ENCODE measurements around the gene AMBRA1. TPM values are rescaled to one million over a fixed set of nuclear protein-coding genes. Genes with fewer than 3 reads are reported as not detected.
"Not testable (repeated sequence)": the region's sequence is repeated elsewhere in the genome, so short reads cannot be mapped to it uniquely, and the experiment has no call there.

Gene AMBRA1
- total RNA-seq, 1 donor from 2014 or later = 27.8 TPM

GRCh38 chr11:46381048-46381818 is 212.6 kb downstream of the AMBRA1 start, which contains the start of gene MDK:
MDK (plus strand) TSS chr11:46381669; CDS start chr11:46382058, 389 bp downstream.
- DNase-seq = peak; percentile 76

GRCh38 chr11:46380340-46381047 is 213.3 kb downstream of the AMBRA1 start:
- DNase-seq = peak; percentile 73

- peak; percentile 60 for DNase-seq
Observed at GRCh38 chr11:46379482-46380293, 214.1 kb downstream of the AMBRA1 start.

DNA sequence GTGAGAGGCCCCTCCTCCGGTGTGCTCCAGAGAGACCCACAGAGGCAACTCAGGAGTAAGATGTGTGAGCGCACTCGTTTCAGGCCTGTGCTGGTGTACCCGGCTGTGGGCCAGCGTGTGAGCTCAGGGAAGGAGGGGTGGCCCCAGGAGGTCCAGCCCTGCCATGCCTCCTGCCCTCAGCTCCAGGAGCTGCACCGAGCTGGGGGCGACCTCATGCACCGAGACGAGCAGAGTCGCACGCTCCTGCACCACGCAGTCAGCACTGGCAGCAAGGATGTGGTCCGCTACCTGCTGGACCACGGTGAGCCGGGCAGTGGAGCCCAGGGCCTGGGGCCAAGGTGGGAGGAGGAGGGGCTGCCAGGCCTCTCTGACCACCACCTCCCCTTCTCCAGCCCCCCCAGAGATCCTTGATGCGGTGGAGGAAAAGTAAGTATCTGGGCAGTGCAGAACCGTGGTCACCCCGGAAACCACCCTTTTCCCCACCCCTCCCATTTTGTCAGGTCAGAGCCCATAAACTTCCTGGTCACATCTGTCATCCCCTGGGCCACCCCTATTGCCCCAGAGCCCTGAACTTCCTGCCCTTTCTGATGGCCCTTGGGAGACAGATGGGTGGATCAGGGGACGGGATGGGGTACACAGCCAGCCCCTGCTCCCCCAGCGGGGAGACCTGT is 214.9 kb downstream of the AMBRA1 start:
- no peak for DNase-seq

DNA sequence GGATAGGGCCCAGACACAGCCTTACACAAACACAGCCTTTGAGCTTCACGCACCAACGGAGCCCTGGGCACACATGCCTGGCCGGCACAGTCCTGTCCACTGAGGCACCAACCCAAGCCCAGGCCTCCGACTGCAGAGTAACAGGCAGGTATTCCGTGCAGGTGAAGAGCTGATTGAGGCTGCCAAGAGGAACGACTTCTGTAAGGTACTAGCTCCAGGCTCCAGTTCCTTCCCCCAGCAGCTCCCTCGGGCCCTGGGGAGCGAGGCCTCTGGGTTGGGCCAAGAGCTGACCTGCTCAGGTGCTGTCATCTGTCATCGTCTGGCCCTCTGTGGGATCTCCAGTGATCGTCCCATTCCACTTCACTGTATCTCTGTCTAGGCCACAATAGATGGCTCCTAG is 215.5 kb downstream of the AMBRA1 start:
- DNase-seq = no peak

GRCh38 chr11:46377831-46378230 is 216.0 kb downstream of the AMBRA1 start:
- DNase-seq = no peak

- DNase-seq = no peak
Observed at GRCh38 chr11:46377290-46377689, 216.5 kb downstream of the AMBRA1 start.

DNA sequence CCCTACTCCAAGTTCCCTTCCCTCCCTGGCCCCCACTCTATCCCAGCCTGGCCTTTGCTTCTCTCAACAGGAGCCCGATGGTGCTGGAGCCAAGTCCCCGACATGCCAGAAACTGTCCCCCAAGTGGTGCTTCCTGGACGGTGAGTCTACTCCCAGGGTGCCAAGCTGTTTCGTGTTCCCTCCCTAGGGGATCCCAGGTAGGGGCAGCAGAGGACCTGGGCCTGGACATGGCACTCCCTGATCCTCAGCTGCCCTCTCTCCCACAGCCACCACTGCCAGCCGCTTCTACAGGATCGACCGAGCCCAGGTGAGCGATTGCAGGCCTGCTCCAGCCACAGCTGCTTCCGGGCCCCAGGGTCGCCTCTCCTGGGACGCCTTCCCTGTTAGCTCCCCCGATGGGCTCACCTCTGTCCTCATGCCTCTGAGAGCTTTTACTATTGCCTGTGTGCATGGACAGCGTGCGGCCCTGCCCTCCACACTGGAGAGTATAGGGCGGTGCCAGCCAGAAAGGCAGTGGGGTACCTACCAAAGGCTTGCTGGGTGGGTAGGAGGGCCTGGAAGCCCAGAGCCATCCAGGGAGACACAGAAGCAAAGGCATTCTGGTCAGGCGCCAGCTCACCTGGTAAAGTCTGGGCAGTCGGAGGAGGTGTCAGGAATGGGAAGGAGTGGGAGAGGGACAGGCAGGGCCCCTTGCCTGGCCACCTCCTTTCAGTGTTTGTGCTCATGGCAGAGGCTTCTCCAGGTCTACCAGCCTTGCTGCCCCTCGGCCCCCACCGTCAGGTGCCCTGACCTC is 217.4 kb downstream of the AMBRA1 start:
- DNase-seq = no peak

GRCh38 chr11:46375392-46376101 is 218.3 kb downstream of the AMBRA1 start:
- no peak for DNase-seq

DNA sequence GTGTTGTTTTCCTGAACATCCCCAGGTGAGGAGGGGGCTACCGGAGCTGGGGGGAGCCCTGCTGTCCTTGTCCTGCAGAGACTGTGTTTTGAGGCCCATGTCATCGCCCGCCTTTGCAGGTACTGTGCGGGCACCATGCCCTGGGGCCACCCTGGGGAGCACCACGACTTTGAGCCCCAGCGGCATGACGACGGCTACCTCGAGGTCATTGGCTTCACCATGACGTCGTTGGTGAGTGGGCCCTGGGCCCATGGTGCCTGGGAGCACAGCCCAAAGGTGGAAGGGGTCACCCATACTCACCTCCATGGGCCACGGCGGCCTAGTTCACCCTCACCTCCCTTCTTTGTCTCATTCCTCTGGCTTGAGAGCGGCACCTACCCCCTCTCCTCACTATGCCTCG is 219.0 kb downstream of the AMBRA1 start:
- no peak for DNase-seq

DNA sequence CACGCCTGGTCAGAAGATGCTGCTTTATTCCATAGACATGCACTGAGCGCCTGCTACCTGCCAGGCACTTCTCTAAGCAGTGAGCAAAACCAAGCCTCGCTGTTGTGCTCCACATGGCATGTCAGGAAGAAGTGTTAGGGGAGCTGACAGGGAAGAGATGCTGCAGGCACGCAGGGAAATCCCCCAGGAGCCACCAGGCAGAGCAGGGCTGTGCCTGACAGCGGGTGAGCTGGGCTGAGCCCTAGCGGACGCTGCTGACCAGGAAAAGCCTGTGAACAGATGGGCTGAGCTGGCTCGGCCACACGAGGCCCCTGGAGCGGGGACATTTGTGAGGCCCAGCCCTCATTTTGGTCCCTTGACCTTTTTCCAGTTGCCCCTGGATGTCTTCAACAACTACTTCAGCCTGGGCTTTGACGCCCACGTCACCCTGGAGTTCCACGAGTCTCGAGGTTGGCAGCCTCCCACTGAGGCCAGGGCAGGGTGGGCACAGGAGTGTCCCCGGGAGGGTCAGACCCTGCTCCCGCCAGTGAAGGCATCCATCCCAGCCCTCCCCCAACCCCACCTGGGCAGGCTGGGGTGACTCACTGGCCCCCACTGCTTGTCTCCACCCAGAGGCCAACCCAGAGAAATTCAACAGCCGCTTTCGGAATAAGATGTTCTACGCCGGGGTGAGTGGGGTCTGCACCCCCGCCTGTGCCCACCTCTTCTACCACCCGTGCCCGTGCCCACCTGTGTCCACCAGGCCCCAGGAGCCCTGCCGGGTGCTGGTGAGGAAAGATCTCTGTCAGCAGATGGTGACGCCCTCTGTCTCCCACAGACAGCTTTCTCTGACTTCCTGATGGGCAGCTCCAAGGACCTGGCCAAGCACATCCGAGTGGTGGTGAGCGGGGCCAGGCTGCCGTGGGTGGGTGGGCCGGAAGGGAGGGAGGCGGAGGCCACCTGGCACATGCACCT is 219.8 kb downstream of the AMBRA1 start:
- DNase-seq = no peak

GRCh38 chr11:46372501-46372900 is 221.3 kb downstream of the AMBRA1 start:
- DNase-seq = not testable (repeated sequence)

DNA sequence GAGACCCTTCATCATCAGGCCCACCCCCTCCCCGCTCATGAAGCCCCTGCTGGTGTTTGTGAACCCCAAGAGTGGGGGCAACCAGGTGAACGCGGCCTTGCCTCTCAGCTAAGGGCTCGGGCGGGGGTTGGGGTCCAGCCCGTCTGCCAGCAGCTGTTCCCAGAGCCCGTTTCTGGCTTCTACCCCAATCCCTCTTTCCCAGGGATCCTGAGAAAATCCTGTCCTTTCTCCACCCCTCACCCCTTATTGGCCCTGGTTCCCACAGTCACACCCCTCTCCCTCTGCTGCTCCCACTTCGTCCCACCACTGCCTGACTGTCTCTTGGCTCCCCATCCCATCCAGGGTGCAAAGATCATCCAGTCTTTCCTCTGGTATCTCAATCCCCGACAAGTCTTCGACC is 221.7 kb downstream of the AMBRA1 start:
- peak; percentile 80 for DNase-seq

DNA sequence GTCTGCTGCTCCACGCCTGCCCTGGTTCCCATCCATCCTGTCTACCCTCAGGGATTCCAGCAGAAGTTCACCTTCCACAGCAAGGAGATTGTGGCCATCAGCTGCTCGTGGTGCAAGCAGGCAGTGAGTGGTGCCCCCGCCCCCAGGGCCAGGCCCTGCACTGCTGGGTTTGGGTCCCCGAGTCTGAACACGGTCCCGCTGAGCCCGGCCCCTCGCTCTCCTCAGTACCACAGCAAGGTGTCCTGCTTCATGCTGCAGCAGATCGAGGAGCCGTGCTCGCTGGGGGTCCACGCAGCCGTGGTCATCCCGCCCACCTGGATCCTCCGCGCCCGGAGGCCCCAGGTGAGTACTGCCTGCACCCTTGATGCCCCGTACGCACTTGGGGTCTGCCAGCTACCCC is 222.6 kb downstream of the AMBRA1 start:
- DNase-seq = not testable (repeated sequence)

DNA sequence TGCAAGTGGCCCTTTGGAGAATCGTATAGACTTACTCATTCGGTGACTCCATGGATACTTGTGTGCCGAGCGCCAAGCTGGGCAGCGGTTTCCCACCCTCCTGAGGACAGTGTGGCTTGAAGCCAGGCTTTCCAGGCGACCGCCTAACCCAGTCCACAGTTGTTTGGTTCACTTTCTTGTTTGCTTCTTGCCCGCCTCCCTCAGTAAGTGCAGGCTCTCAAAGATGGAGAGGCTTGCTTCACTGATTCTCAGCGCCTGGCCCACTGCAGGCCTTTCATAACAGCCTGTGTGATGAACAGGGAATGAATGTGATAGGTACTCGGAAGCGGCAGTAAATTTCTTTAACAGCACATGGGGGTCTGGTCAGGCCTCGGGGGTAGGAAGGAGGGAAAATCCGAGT is 223.6 kb downstream of the AMBRA1 start:
- no peak for DNase-seq

DNA sequence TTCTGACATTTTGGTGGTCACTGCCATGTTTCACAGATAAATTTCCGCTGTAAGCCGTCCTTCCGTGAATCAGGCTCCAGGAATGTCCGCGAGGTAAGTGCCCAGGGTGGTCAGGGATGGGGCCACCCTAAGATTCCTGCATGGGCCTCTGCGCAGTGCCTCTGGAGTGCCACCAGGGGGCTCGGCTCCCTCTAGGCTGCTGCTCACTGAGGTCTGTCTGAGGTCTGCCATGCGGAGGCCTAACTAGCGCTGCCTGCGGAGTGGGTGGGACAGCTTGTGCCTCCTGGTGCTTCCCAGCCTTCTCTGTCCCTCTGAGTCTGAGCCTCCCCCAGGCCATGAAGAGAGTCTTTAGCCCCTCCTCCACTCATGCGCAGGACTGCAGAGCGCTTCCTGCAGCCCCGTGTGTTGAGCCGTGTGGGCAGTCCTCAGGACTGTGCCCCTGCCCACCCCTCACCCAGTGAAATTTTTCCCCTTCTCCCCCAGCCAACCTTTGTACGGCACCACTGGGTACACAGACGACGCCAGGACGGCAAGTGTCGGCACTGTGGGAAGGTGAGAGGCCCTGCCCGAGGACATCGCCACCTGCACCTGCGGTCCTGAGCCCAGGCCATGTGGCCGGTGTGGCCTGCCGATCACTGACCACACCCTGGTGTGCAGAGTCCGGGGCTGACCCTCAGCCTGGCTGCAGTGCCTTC is 224.2 kb downstream of the AMBRA1 start:
- peak; percentile 81 for DNase-seq

GRCh38 chr11:46367916-46368267 is 225.9 kb downstream of the AMBRA1 start:
- DNase-seq = no peak

- DNase-seq = peak; percentile 85
Observed at GRCh38 chr11:46367244-46367915, 226.4 kb downstream of the AMBRA1 start.

All from tongue (tissue), 2 donors.